IMR-90 (cell line): Measurements from ENCODE around the gene RIMBP2. TPM values are rescaled to one million over a fixed set of nuclear protein-coding genes. Genes with fewer than 3 reads are reported as not detected.

Experiments used
- ATAC-seq: fragments of 200-7000 bp; cut with Tn5 transposase; 2 replicates; pipeline ENCODE4 v1.9.1; 2020; ENCODE audit warnings: low read depth, mild to moderate bottlenecking, moderate library complexity
- BruUV-seq: library from RNA; stranded (reverse); fragments of 400-500 nt; replicated peaks from 2 replicates; lab custom pipeline; 2021; lab: Mats Ljungman, UMichigan
- CTCF ChIA-PET: fragments of 300-600 bp; formaldehyde crosslinking; extraction: SDS; loops from one replicate; lab custom pipeline; 2021; ENCODE audit warnings: antibody characterized with exemption; lab: Yijun Ruan, JAX
- POLR2A ChIA-PET: fragments of 300-600 bp; sonication (Branson Sonifier 250); formaldehyde crosslinking; loops from one replicate; lab custom pipeline; 2022; ENCODE audit warnings: antibody characterized with exemption; ENCODE audit not compliant: unreplicated experiment; lab: Charles Lee
- DNase-seq: peaks from one replicate; pipeline ENCODE4 v3.0.0; 2013
- H2AFZ ChIP-seq: replicated peaks from 2 replicates; pipeline ENCODE3; 2013; ENCODE audit warnings: low read length, mild to moderate bottlenecking; ENCODE audit not compliant: poor library complexity
- H2AK5ac ChIP-seq: 2 replicates; pipeline ENCODE4 v1.6.1; 2013; ENCODE audit warnings: low read depth, low read length, inconsistent platforms
- H2AK9ac ChIP-seq: replicated peaks from 2 replicates; pipeline ENCODE3; 2013; ENCODE audit warnings: mild to moderate bottlenecking, low read depth, low read length, moderate library complexity; ENCODE audit not compliant: poor library complexity
- H2BK120ac ChIP-seq: 2 replicates; pipeline ENCODE4 v1.6.1; 2013; ENCODE audit warnings: low read depth, low read length, inconsistent platforms
- H2BK15ac ChIP-seq: 3 replicates; pipeline ENCODE4 v1.6.1; 2013; ENCODE audit warnings: low read depth, low read length, inconsistent platforms
- H2BK20ac ChIP-seq: 2 replicates; pipeline ENCODE4 v1.6.1; 2013; ENCODE audit warnings: low read depth, mild to moderate bottlenecking, inconsistent platforms, low read length, moderate library complexity
- H2BK5ac ChIP-seq: 2 replicates; pipeline ENCODE4 v1.6.1; 2013; ENCODE audit warnings: mild to moderate bottlenecking, low read depth, low read length, inconsistent platforms; ENCODE audit not compliant: poor library complexity, severe bottlenecking
- H3K14ac ChIP-seq: replicated peaks from 2 replicates; pipeline ENCODE4 v1.6.1; 2013; ENCODE audit warnings: low read depth, low read length, inconsistent platforms
- H3K18ac ChIP-seq: 2 replicates; pipeline ENCODE4 v1.6.1; 2013; ENCODE audit warnings: low read depth, low read length, control low read depth
- H3K23ac ChIP-seq: 2 replicates; pipeline ENCODE4 v1.6.1; 2013; ENCODE audit warnings: low read depth, low read length, inconsistent platforms
- H3K27ac ChIP-seq: 2 replicates; pipeline ENCODE4 v1.5.1; 2013; ENCODE audit warnings: mild to moderate bottlenecking, control low read depth, low read length; ENCODE audit not compliant: insufficient read depth
- H3K27me3 ChIP-seq: 2 replicates; pipeline ENCODE4 v1.6.1; 2013; ENCODE audit warnings: low read length; ENCODE audit not compliant: control insufficient read depth, insufficient read depth
- H3K36me3 ChIP-seq: 2 replicates; pipeline ENCODE4 v1.6.1; 2013; ENCODE audit warnings: low read length, mixed read lengths; ENCODE audit not compliant: control insufficient read depth, insufficient read depth
- H3K4ac ChIP-seq: 2 replicates; pipeline ENCODE4 v1.6.1; 2013; ENCODE audit warnings: low read depth, low read length, inconsistent platforms
- H3K4me1 ChIP-seq: 2 replicates; pipeline ENCODE4 v1.6.1; 2013; ENCODE audit warnings: low read length, mixed read lengths; ENCODE audit not compliant: control insufficient read depth, insufficient read depth
- H3K4me2 ChIP-seq: 2 replicates; pipeline ENCODE4 v1.6.1; 2013; ENCODE audit warnings: low read depth, mild to moderate bottlenecking, control low read depth, low read length, moderate library complexity
- H3K4me3 ChIP-seq: 2 replicates; pipeline ENCODE4 v1.5.1; 2013; ENCODE audit warnings: low read depth, mild to moderate bottlenecking, control low read depth, low read length, moderate library complexity; ENCODE audit not compliant: insufficient read depth
- H3K56ac ChIP-seq: 2 replicates; pipeline ENCODE4 v1.6.1; 2013; ENCODE audit warnings: low read length, inconsistent platforms; ENCODE audit not compliant: insufficient read depth; ENCODE audit errors: extremely low read depth
- H3K79me1 ChIP-seq, 2 experiments: 2 replicates each; pipeline ENCODE4 v1.6.1; 2013; ENCODE audit warnings: low read length in 2 of 2, inconsistent platforms in 1 of 2, low read depth in 1 of 2
- H3K9ac ChIP-seq: 2 replicates; pipeline ENCODE4 v1.6.1; 2013; ENCODE audit warnings: low read depth, low read length, control low read depth
- H3K9me1 ChIP-seq: 2 replicates; pipeline ENCODE4 v1.6.1; 2013; ENCODE audit warnings: low read length, inconsistent platforms; ENCODE audit not compliant: insufficient read depth
- H3K9me3 ChIP-seq: 2 replicates; pipeline ENCODE4 v1.6.1; 2013; ENCODE audit warnings: low read length; ENCODE audit not compliant: control insufficient read depth, insufficient read depth
- H4K20me1 ChIP-seq: 2 replicates; pipeline ENCODE4 v1.6.1; 2013; ENCODE audit warnings: low read length, inconsistent platforms; ENCODE audit not compliant: insufficient read depth
- H4K5ac ChIP-seq: 2 replicates; pipeline ENCODE4 v1.6.1; 2013; ENCODE audit warnings: mild to moderate bottlenecking, low read depth, low read length, control low read depth
- H4K8ac ChIP-seq, 2 experiments: 2 replicates each; pipeline ENCODE4 v1.6.1; 2013; ENCODE audit warnings: low read depth in 2 of 2, low read length in 2 of 2, control low read depth in 1 of 2, inconsistent platforms in 1 of 2
- H4K91ac ChIP-seq: 2 replicates; pipeline ENCODE4 v1.6.1; 2013; ENCODE audit warnings: low read depth, low read length, inconsistent platforms; ENCODE audit not compliant: insufficient read depth
- BHLHE40 ChIP-seq: fragments of 150-350 bp; IDR thresholded peaks from 2 replicates; pipeline ENCODE4 v1.6.1; 2016; ENCODE audit warnings: mild to moderate bottlenecking, low read depth, low read length
- CEBPB ChIP-seq: IDR thresholded peaks from 2 replicates; pipeline ENCODE4 v1.6.1; 2012; ENCODE audit warnings: low read depth, low read length, improper control_type of control experiment
- CHD1 ChIP-seq: IDR thresholded peaks from 2 replicates; pipeline ENCODE4 v1.6.1; 2012; ENCODE audit warnings: low read depth, low read length, improper control_type of control experiment
- ELK1 ChIP-seq: fragments of 150-350 bp; IDR thresholded peaks from 2 replicates; pipeline ENCODE4 v1.6.1; 2016; ENCODE audit warnings: low read depth, mild to moderate bottlenecking, low read length, moderate library complexity, borderline replicate concordance
- FOS ChIP-seq: fragments of 150-350 bp; IDR thresholded peaks from 2 replicates; pipeline ENCODE4 v1.6.1; 2016; ENCODE audit warnings: low read depth, low read length
- MAFK ChIP-seq: IDR thresholded peaks from 2 replicates; pipeline ENCODE4 v1.6.1; 2012; ENCODE audit warnings: low read depth, low read length, improper control_type of control experiment
- MAZ ChIP-seq: IDR thresholded peaks from 2 replicates; pipeline ENCODE4 v1.6.1; 2012; ENCODE audit warnings: low read depth, mild to moderate bottlenecking, low read length, improper control_type of control experiment, moderate library complexity, borderline replicate concordance
- MXI1 ChIP-seq: IDR thresholded peaks from 2 replicates; pipeline ENCODE4 v1.6.1; 2012; ENCODE audit warnings: low read depth, mild to moderate bottlenecking, low read length, moderate library complexity, borderline replicate concordance
- NFE2L2 ChIP-seq: fragments of 150-350 bp; IDR thresholded peaks from 2 replicates; pipeline ENCODE4 v1.6.1; 2016; ENCODE audit warnings: low read depth, mild to moderate bottlenecking, low read length
- POLR2A ChIP-seq: IDR thresholded peaks from 2 replicates; pipeline ENCODE4 v1.6.1; 2012; ENCODE audit warnings: mild to moderate bottlenecking, low read depth, low read length
- RAD21 ChIP-seq: IDR thresholded peaks from 2 replicates; pipeline ENCODE4 v1.6.1; 2012; ENCODE audit warnings: low read length, improper control_type of control experiment
- RCOR1 ChIP-seq: IDR thresholded peaks from 2 replicates; pipeline ENCODE4 v1.6.1; 2012; ENCODE audit warnings: mild to moderate bottlenecking, low read length, improper control_type of control experiment; ENCODE audit not compliant: insufficient replicate concordance
- RFX5 ChIP-seq: IDR thresholded peaks from 2 replicates; pipeline ENCODE4 v1.8.0; 2012; ENCODE audit warnings: low read depth, mild to moderate bottlenecking, low read length, moderate library complexity
- SMC3 ChIP-seq: fragments of 150-350 bp; IDR thresholded peaks from 2 replicates; pipeline ENCODE4 v1.6.1; 2016; ENCODE audit warnings: low read depth, mild to moderate bottlenecking, antibody characterized with exemption, low read length, moderate library complexity
- USF2 ChIP-seq: fragments of 150-350 bp; IDR thresholded peaks from 2 replicates; pipeline ENCODE4 v1.6.1; 2017; ENCODE audit warnings: mild to moderate bottlenecking, antibody characterized with exemption, low read length, low read depth
- WGBS, 2 experiments: methylation state at CpG; one replicate each; pipeline versions ENCODE4 v1.1.5 to v1.1.7; 2013; ENCODE audit warnings: missing lambda C conversion rate in 2 of 2; ENCODE audit not compliant: insufficient read length in 1 of 2; ENCODE audit errors: extremely low coverage in 2 of 2; 5-methylcytosine and 5-hydroxymethylcytosine counted together
- dilution Hi-C: fragments of 300-500 bp; cut with HindIII; formaldehyde crosslinking; loops from one replicate; pipeline ENCODE4 v1.14.3; 2018; ENCODE audit warnings: low sequenced_read_pairs; ENCODE audit not compliant: unreplicated experiment
- in situ Hi-C: fragments of 300-500 bp; cut with MboI; formaldehyde crosslinking; loops from 3 replicates; pipeline ENCODE4 v1.14.3; 2019; ENCODE audit warnings: low sequenced_read_pairs, inconsistent platforms, mixed read lengths
- intact Hi-C: fragments of 100-400 bp; cut with micrococcal nuclease; formaldehyde crosslinking; loops from 2 replicates; pipeline ENCODE4 v1.10.0; 2022
- polyA plus RNA-seq, 3 experiments: library from polyadenylated mRNA; depleted of rRNA; stranded (reverse); fragments of >200 nt; gene quantifications; 2 replicates each; pipeline ENCODE4 v1.2.3, GENCODE V29; 2012; ENCODE audit warnings: low replicate concordance in 1 of 3
- total RNA-seq: library from RNA; depleted of rRNA; stranded (reverse); fragments of >200 nt; gene quantifications from 2 replicates; pipeline ENCODE4 v1.2.3, GENCODE V29; 2012

Gene RIMBP2
- total and polyA plus RNA-seq, 2 of the 4 experiments (the other 2 are of a cell fraction): not detected

GRCh38 chr12:130596241-130596640 lies 119.9 kb downstream of the RIMBP2 start:
- Histone ChIP-seq H3K4me3 (no peak overlapping the region), H3K27me3 (no peaks in the 10 kb centered on the region), H3K14ac (no peak overlapping the region), H2AK9ac (no peak overlapping the region), H2BK5ac (no peak overlapping the region), H4K20me1 (no peaks in the 10 kb centered on the region), H3K27ac (no peak overlapping the region), H2AK5ac (no peak overlapping the region), H3K4me2 (no peak overlapping the region), H3K9me3 (peaks cover 32% of the 10 kb centered on the region), H4K5ac (no peak overlapping the region), H3K4me1 (no peaks in the 10 kb centered on the region), H3K79me1 (no peaks in the 10 kb centered on the region), H3K23ac (no peak overlapping the region), H3K9ac (no peak overlapping the region), H3K4ac (no peak overlapping the region), H2AFZ (no peak overlapping the region), H3K36me3 (no peaks in the 10 kb centered on the region), H2BK15ac (no peak overlapping the region), H4K91ac (no peak overlapping the region), H2BK120ac (no peak overlapping the region), H3K9me1 (no peaks in the 10 kb centered on the region), H3K56ac (no peak overlapping the region), H3K18ac (no peak overlapping the region), H2BK20ac (no peak overlapping the region), H4K8ac (no peak overlapping the region)
- ATAC-seq: no peak
- no peak for DNase-seq
- CTCF ChIA-PET: no interaction called here
- BruUV-seq: no TSS peak
- intact Hi-C loops (no loop called here), dilution Hi-C loops (no loop called here), in situ Hi-C loops (no loop called here)
- TF ChIP-seq POLR2A (no peak), RFX5 (no peak), RCOR1 (no peak), MXI1 (no peak), ELK1 (no peak), MAFK (no peak), BHLHE40 (no peak), FOS (no peak), NFE2L2 (no peak), USF2 (no peak), RAD21 (no peak), CEBPB (no peak), CHD1 (no peak), MAZ (no peak), SMC3 (no peak)
- WGBS, 2 experiments: 58% methylated on average over 4 of the region's 9 CpGs; no CpG with 5 or more reads in 1 of the 2 experiments
- POLR2A ChIA-PET: no interaction called here
